Activated CD4-positive, CD25-positive, alpha-beta regulatory T cell (primary cell): ENCODE measurements around the gene ADAMTS12.

Experiments used
- DNase-seq, 4 experiments: peaks; one replicate each; lab custom pipeline; 2025; lab: John Stamatoyannopoulos, UW

The ADAMTS12 gene

DNA sequence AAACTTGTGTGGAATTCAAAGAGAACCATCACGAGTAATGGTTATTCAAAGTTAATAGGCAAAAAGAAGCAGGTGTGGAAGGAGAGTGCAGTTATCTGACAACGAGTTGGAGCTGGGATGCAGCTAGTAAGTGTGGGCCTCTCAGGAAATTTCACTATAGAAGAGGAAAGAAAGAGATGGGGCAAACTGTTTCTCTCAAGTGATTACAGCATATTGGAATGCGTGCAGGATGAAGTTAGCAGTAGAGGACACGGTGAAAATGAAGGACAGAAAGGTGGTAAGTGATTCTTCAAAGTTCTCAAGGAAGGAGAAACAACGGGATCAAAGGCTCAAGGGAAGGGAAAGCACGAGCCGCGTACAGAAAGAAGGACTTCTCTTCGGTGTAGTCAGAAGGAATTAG lies 84.0 kb downstream of the ADAMTS12 start:
- no peak for DNase-seq

DNA sequence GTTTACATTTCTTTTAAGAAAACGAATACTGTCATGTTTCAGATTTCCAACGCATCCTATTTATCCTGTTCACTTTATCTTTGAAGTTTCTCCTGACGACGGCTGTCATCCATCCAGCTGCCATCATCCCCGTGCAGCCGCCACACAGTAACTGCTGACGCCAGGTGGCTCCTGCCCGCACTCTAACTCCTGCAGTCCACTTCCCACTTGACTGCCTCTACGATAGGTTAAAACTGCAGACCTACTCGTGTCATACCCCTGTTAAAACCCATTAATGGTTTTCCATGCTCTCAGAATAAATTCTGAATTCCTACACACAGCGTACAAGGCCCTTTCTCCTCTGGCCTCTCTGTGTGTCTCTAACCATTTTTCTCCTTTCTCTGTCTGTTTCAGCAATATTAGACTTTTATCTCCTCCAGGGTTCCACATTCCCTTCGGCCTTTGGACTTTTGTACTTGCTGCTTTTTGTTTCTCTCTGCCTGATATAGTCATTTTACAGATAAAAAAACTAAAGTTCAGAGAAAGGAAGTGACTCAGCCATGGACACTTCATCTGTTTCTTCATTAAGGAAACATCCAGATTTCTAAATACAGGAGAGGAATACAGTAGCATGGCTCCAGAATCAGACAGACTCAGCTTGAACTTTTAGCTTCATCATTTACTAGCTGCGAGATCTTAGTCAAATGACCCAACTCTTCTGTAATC lies 84.9 kb downstream of the ADAMTS12 start:
- DNase-seq: no peak

DNA sequence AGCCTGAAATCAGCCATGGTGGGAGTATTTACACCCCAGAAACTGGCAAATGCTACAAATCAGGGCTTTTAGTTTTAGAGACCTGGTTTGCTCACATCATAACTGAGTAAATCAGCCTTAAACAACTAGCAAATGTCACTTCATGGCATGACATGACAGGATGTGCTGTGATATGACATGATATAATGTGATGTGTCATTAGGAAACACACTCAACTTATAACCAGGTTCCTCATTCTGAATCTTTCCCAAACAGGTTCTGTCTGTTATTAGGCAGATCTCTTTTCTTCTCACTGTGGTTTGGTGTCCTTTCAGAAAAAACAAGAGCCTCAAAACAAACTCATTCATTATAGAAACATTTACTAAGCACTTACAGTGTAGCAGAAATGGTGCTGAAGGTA lies 90.5 kb downstream of the ADAMTS12 start:
- no peak for DNase-seq

DNA sequence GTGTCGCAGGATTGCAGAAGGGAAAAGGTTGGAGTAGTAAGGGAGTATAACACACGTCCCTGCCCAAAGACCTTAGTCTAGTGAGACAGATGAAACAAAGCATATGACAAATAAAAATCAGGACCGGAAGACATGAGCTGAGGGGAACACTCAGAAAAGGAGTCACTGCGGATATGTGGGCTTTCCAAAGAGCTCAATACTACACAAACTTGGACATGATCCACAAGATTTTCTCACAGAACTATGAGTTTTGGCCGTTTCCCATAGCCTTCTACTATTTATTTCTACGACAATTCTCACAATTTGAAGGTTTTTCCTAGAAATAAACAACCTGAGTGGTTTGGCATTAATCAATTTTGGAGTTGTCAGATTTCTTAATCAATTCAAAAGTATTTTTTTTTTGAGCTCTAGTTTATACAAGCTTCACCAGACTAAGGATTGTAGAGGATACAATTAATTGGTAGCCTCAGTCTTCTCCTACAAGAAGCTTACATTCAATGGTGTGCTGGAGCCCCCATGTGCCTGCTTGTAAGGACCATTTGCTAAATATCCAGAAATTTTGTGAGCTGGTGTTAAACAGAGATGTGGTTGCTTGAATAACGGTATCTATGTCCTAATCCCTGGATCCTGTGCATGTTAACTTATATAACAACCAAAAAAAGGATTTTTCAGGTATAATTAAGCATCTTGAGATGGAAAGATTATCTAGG lies 91.4 kb downstream of the ADAMTS12 start:
- no peak for DNase-seq

DNA sequence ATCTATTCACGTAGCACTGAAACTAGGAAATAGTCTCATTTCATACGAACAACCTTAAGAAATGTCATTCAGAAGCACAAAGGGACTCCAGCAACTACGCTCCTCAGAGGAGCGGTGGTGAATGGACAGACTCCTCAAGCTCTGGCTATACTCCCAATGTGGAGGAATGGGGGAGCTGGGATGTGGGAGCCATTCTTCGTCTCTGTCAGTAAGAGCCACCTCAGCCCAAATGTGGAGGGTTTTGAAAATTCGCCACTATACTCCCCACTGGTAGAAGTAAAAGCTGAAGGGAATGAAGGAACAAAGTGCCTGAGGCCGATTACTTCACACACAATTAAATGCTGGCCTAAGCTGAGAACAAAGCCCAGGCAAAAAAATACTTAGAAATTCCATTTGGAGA lies 96.3 kb downstream of the ADAMTS12 start:
- no peak for DNase-seq

DNA sequence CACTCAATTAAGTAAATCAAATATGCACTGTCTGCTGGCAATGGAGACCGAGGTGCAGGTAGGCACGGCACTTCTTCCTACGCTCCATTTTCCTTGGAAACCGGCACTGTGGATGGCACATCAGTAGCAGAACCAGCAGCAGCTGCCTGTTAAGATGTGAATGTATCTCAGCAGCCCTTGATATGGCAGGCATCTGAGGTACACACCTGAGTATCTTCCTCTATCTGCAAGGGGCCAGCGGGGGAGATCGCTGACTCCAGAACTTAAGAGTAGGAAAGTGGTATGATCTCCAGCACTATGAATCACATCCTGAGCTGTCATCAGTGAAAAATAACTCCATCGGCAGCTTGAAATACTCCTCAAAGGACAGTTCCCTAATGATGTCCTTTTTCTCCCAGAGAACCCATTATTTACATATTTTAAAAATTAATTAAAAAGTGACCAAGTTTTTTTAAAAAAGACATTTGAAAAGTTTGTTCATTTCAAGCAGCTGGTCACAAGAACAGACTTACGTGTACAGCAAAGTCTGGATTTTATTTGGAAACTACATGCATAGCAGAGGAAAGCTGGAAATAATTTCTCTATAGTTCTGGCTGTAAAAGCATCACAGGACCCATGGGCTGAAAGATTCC lies 97.1 kb downstream of the ADAMTS12 start:
- DNase-seq: no peak

DNA sequence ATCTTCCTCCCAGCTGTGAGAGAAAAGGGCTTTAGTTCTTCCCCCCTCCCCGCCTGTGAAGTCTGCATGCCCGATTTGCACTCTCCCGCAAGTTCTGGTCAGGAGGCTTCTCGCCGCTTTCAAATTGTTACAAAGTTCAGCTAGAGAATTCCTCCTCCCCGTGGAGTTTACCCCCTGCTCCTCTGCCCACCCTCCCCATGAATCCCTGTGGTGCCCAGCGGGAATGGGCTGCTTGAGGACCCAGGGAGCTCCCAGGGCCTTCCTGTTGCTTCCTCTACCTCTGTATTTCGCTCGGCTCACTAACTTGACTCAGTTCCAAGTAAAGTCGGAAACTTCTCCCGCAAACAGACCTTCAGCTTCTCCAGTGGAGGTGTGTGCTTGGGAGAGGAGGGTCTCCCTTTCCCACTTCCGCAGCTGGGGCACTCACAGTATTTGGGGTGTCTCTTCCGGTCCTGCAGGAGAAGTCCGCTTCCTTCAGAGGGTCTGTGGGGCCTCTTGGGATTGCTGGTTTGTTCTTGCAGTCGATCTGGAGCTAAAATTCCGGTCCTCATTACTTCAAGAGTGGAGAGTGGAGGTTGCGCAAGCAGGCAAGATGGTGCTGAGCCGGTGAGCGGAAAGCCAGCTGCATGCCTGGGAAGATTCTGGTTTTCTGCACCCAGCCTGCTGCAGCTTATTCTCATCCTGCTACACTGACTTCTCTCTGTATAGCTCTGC lies 97.8 kb downstream of the ADAMTS12 start:
- no peak for DNase-seq

DNA sequence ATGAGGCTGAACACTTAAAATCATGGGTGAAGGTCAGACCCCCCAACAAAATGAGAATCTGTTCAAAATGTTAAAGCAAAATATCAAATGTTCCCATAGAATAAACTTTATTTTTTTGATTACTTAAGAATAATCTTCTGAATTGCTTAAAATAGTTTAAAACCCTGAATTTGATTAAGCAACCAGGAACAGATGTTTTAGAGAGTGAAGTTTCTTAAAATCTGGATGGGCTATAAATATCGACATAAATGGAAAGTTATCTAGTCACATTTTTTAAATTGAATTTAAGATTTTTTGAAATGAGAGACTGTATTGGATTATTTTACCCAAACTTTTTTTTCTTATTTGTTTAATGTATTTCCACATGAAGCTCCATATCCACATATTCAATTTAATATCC lies 98.5 kb downstream of the ADAMTS12 start:
- no peak for DNase-seq

DNA sequence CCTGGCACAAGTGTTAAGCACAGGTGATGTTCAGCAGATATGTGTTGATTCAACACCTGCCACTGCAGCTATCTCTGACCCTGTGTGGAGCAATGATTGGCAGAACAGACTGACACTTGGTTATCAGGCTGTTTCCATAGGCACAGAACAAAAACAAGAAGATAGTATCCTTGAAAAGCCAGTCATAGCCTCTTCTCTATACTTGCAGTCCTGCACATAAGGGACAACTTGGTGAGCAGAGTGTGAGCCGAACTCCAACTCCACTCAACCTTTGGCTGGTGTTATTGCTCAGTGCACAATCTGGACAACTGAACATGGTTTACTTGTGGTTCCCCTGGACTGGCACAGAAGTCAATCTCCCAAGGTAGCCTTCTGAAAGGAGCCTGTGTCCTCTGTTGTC lies 99.2 kb downstream of the ADAMTS12 start:
- no peak for DNase-seq

DNA sequence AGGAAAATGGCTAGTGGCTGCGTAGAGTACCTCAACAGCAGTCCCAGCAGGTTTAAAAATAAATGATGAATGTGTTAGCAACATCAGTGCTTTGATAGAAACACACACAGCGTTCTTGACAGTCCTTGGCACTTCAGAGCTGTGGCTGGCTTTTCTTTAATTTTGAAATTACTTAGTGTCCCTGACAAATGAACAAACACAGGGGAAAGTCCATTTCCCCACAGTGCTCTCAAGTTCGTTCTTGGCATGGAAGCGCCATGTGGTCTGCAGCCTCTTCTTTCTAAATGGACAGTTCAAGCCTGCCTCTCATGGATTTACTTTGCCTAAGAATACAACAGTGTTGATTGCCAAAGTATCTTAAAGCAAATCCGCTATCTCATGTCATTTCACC lies 102.2 kb downstream of the ADAMTS12 start:
- DNase-seq: no peak

DNA sequence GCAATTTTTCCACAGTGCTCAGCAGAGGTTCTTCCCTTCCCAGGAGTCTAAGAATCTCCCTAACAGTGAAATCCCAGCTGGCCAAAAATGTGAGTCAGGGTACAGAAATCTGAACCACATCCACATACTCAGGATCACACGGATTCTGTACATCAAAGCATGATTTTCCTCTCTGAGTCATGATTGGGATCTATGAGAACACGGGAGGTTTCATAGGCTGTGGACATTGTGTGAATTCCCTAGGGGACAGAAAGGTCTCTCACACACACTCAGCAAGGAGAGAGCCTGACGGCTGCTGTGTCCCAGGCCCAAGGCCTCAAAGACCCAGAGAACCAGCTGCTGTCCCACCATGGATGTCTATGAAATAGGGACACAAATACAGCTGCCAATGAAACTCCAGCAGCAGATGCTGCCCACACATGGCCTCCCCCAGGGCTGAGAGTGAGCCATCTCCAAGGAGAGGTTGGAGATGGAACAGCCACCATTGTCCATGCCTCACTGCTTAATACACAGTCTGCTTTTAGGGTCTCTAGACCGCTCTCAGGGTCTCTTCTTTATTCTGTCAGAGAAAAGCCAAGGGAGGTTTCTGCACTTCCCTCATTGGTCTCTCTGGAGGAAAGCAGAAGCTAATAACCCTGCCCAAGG lies 102.7 kb downstream of the ADAMTS12 start:
- no peak for DNase-seq

DNA sequence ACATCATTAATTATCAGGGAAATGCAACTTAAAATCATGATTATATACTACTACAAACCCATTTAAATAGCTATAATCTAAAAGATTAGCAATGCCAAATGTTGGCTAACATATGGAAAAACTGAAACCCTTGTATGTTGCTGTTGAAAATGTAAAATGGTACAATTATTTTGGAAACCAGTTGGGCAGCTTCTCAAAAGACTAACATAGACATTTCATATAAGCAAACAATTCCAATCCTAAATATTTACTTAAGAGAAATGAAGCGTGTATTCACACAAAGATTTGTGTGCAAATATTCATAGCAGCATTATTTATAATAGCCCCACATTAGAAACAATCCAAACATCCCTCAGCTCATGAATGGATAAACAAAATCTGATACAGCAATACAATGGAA lies 106.2 kb downstream of the ADAMTS12 start:
- DNase-seq: no peak

DNA sequence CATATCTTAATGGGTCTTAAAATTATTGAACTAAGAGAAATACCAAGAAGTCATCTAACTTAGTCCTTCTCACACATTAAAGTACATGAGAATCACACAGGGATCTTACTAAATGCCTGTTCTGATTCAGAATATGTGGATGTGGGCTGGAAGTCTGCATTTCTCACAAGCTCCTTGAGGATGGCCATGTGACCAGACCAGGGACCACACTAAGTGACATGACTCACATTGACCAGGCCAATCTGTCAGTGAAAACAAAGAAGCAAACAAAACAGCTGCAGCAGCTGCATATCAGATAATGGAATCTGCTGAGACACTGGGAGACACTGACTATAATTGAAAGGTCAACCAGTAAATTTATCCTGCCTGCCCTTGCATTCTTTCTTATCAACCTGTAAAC lies 110.5 kb downstream of the ADAMTS12 start:
- DNase-seq: no peak

DNA sequence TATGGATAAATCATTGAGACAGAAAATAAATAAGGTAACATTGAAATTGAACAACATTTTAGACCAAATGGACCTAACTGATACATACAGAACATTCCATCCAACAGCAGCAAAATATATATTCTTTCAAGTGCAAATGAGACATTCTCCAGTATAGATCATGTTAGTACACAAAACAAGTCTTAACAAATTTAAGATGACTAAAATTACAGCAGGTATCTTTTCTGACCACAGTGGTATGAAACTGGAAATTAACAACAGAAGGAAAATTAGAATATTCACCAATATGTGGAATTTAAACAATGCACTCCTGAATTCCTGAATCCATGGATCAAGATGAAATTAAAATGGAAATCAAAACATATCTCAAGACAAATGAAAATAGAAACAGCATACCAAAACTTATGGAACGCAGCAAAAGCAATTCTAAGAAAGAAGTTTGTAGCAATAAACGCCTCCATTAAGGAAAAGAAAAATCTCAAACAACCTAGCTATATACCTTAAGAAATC lies 115.6 kb downstream of the ADAMTS12 start:
- no peak for DNase-seq

DNA sequence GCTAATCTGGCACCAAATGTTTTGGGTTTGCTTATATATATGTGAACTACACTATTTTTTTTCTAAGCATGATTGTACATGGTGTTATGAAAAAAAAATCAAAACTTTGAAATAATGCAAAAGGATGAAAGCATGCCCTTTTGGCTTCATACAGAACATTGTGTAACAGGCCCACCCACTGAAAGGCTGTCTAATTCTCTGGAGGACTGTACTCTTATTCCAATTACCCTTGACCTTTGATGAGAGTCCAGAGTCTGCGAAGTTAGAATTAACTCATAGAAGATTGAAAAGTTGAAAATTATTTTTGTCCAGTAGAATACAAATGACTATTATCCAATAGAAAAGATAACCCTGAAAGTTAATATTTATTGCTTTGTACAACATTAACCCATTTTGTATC lies 117.4 kb downstream of the ADAMTS12 start:
- DNase-seq: no peak

DNA sequence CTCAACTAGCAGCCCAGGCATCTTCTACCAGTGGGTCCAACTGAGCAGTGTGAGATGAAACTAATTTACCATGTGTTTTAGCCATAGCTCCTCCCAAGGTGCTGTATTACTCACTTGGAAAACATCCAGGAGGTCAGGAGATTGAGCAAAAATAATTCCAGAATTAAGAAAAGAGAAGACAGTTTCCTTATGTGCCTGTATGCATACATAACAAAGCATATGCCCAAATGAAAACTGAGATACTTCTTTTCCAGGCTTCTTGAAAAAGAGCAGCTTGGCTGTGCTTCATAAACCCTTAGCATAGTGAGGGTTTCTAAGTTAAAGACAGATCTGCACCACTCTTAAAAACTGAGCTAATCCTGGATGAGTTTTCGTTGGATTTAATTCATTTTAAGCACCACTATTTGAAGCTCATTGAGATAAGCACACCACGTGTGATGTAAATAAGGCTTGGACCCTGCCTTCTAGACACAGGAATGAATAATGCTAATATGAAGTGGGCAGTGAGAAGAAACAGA lies 119.4 kb downstream of the ADAMTS12 start:
- no peak for DNase-seq

DNA sequence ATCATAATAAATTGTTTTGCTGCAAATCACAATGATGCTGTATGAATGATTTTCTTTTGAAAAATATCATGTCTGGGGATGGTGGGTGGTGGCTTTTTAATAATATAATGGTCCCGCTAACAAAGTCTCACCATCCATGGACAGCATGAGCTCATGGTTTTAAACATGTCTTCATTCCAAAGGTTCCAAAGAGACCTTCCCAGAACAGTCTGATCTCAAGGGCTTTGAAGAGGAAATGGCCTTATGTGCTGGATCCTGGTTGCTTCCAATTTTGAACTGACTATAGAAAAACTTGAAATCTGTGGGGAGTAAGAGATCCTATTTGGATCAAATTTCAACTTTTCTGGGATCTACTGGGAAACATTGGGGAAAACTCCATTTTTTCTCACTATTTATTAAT lies 121.8 kb downstream of the ADAMTS12 start:
- DNase-seq: no peak

DNA sequence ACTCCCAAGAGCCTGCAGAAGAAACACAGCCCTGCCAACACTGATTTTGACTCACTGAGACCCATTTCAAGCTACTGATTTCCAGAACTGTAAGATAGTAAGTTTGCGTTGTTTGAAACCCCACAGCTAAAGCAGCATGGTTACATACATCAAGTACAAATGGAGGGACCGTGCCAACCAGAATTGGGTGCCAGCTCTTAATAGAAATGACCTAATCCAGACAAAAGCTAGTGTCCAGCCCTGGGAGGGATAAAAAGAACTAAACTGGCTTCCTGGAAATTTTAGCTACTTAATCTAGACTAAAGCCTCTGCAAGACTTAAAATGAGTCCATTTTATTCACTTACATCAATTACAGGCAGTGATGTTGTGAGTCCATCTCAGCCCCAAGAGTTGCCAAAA lies 122.6 kb downstream of the ADAMTS12 start:
- no peak for DNase-seq

DNA sequence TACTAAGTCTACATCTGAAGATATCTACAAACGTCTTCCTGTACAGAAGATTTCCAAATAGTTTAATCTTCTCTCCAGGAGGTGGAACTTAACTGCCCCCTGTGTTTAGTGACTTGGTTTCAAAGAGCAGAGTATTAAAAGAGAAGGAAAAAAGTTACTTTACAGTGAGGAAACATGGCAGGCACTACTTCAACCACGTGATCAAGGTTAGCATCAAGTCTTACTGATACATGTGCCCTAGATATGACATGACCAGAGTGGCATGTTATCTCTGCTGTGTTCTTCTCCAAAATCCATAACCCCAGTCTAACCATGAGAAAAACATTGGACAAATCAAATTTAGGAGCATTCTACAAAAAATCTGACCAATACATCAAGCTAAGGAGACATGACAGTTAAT lies 125.8 kb downstream of the ADAMTS12 start:
- DNase-seq: no peak

DNA sequence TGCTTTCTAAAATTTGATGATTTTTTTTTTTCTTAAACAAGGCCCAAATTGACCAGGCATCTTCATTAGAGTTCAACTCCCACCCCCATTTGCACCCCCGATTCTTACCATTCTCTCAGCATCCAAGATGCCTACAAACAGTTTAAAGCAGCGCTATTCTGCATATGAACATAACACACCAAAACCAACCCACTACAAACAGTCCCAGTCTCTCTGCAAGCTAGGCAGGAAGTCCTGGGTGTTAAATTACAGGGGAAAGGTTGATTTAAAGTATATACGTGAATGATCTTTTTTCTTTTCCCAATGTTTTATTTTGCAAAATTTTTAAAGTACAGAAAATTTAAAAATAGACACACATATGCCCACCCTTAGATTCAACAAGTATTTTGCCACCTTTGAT lies 127.0 kb downstream of the ADAMTS12 start:
- no peak for DNase-seq

DNA sequence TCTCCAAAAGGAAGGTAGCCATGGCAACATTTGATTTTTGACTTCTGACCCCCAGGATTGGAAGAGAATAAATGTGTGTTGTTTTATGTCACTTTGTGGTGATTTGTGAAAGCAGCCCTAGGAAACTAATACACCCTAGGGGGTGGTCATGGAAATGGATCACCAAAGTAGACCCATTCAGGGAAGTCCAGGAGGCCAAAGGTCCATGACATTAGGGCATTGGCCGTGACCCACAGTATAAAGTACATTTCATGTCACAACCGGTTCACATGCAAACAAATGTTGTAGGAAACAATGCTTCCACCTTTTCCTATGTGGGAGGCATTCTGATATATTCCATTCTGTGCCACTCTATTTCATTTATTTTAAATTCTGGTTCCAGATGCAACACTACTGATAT lies 128.4 kb downstream of the ADAMTS12 start:
- DNase-seq: no peak

DNA sequence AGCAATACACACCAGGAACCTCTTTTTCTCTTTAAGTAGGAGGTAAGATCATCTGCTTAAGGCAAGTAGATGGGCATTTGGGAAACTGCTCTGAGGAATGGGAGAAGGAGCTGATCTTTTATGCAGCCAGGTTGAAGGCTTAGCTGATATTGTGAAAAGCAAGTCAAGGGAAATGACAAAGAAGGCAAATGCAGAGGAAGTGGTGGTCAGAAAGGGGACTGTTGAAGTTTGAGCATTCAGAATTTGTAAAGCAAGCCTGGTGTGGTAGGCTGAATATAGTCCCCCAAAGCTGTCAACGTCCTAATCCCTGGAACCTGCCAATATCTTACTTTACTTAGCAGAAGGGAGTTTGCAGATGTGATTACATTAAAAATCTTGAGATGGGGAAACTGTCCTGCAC lies 128.9 kb downstream of the ADAMTS12 start:
- DNase-seq: no peak
